SK-N-SH treated with all-trans-retinoic acid at 6 μM for 48 hours (cell line): Measurements from ENCODE around the gene DIDO1.

Experiments used
- CREB5 ChIP-seq: fragments of 250-450 bp; sonication (Bioruptor Pico); IDR thresholded peaks from 2 replicates; pipeline ENCODE4 v1.5.1; 2020; ENCODE audit warnings: low read depth, mild to moderate bottlenecking, moderate library complexity
- POU6F1 ChIP-seq: fragments of 250-450 bp; sonication (Bioruptor Pico); IDR thresholded peaks from 2 replicates; pipeline ENCODE4 v1.8.0; 2021; ENCODE audit warnings: low read depth, mild to moderate bottlenecking, moderate library complexity, borderline replicate concordance

GRCh38 chr20:62961310-62961783 is 35.0 kb upstream of the DIDO1 start:
- TF ChIP-seq POU6F1 (CRISPR knock-in tag) (no peak), CREB5 (CRISPR knock-in tag) (no peak)
